Liver (tissue), 3 donors: ENCODE measurements around the gene TCTN2.

Source experiments
- FOXA1 ChIP-seq: IDR thresholded peaks from 2 replicates; pipeline ENCODE4 v1.6.1; 2016; ENCODE audit warnings: antibody characterized with exemption
- JUND ChIP-seq, 2 donors: IDR thresholded peaks; 2 replicates each; pipeline ENCODE4 v1.6.1; 2016; ENCODE audit warnings: antibody characterized with exemption in 2 of 2
- NR2F2 ChIP-seq: IDR thresholded peaks from 2 replicates; pipeline ENCODE4 v1.6.1; 2016; ENCODE audit warnings: antibody characterized with exemption
- RAD21 ChIP-seq, 2 donors: IDR thresholded peaks; 2 replicates each; pipeline ENCODE4 v1.6.1; 2016; ENCODE audit warnings: antibody characterized with exemption in 2 of 2, mild to moderate bottlenecking in 2 of 2
- TAF1 ChIP-seq: conservative IDR thresholded peaks from 2 replicates; pipeline ENCODE4 v1.6.1; 2016; ENCODE audit warnings: antibody characterized with exemption, mild to moderate bottlenecking
- YY1 ChIP-seq: IDR thresholded peaks from 2 replicates; pipeline ENCODE4 v1.6.1; 2016; ENCODE audit warnings: antibody characterized with exemption, mild to moderate bottlenecking
- TF ChIP-seq, protein P1 (sequence below): fragments of 150-350 bp; IDR thresholded peaks from 2 replicates; pipeline ENCODE4 v1.5.1; 2017; ENCODE audit warnings: improper control_type of control experiment, low read depth, low read length; ENCODE audit not compliant: missing input control
- TF ChIP-seq, protein P2 (sequence below): IDR thresholded peaks from 2 replicates; pipeline ENCODE4 v1.6.1; 2016; ENCODE audit warnings: antibody characterized with exemption, mild to moderate bottlenecking
- donor health status: healthy.
- donor health status: healthy.

GRCh38 chr12:123731596-123731995 is 60.7 kb downstream of the TCTN2 start:
- TF ChIP-seq NR2F2 (no peak), FOXA1 (no peak), YY1 (no peak), TAF1 (no peak), JUND (IDR thresholded peaks at IDR 0.05) (no peak), RAD21 (IDR thresholded peaks at IDR 0.05) (no peak)
- TF ChIP-seq, protein P1, sequence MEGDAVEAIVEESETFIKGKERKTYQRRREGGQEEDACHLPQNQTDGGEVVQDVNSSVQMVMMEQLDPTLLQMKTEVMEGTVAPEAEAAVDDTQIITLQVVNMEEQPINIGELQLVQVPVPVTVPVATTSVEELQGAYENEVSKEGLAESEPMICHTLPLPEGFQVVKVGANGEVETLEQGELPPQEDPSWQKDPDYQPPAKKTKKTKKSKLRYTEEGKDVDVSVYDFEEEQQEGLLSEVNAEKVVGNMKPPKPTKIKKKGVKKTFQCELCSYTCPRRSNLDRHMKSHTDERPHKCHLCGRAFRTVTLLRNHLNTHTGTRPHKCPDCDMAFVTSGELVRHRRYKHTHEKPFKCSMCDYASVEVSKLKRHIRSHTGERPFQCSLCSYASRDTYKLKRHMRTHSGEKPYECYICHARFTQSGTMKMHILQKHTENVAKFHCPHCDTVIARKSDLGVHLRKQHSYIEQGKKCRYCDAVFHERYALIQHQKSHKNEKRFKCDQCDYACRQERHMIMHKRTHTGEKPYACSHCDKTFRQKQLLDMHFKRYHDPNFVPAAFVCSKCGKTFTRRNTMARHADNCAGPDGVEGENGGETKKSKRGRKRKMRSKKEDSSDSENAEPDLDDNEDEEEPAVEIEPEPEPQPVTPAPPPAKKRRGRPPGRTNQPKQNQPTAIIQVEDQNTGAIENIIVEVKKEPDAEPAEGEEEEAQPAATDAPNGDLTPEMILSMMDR = no peak
- TF ChIP-seq, protein P2, sequence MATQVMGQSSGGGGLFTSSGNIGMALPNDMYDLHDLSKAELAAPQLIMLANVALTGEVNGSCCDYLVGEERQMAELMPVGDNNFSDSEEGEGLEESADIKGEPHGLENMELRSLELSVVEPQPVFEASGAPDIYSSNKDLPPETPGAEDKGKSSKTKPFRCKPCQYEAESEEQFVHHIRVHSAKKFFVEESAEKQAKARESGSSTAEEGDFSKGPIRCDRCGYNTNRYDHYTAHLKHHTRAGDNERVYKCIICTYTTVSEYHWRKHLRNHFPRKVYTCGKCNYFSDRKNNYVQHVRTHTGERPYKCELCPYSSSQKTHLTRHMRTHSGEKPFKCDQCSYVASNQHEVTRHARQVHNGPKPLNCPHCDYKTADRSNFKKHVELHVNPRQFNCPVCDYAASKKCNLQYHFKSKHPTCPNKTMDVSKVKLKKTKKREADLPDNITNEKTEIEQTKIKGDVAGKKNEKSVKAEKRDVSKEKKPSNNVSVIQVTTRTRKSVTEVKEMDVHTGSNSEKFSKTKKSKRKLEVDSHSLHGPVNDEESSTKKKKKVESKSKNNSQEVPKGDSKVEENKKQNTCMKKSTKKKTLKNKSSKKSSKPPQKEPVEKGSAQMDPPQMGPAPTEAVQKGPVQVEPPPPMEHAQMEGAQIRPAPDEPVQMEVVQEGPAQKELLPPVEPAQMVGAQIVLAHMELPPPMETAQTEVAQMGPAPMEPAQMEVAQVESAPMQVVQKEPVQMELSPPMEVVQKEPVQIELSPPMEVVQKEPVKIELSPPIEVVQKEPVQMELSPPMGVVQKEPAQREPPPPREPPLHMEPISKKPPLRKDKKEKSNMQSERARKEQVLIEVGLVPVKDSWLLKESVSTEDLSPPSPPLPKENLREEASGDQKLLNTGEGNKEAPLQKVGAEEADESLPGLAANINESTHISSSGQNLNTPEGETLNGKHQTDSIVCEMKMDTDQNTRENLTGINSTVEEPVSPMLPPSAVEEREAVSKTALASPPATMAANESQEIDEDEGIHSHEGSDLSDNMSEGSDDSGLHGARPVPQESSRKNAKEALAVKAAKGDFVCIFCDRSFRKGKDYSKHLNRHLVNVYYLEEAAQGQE = no peak
